SK-N-SH (cell line): ENCODE data around the gene C14orf180. TPM values are rescaled to one million over a fixed set of nuclear protein-coding genes. Genes with fewer than 3 reads are reported as not detected.

Source experiments
- CTCF ChIA-PET: fragments of 300-600, 350-600 bp; formaldehyde crosslinking; extraction: SDS; loops from one replicate; lab custom pipeline; 2021; lab: Yijun Ruan, JAX
- POLR2A ChIA-PET: fragments of 350-600 bp; sonication (Branson Sonifier 250); formaldehyde crosslinking; extraction: SDS; loops from one replicate; lab custom pipeline; 2020; ENCODE audit warnings: antibody characterized with exemption, inconsistent platforms; lab: Yijun Ruan, JAX
- DNase-seq: peaks from one replicate; pipeline ENCODE4 v3.0.0; 2012
- H2AFZ ChIP-seq: fragments of 200-600 bp; sonication (generic); 2 replicates; pipeline ENCODE4 v1.8.1; 2016; ENCODE audit warnings: antibody characterized with exemption, mild to moderate bottlenecking, low read depth
- H3F3A ChIP-seq: fragments of 200-600 bp; sonication (generic); replicated peaks from 2 replicates; pipeline ENCODE3; 2016; ENCODE audit warnings: antibody characterized with exemption, mild to moderate bottlenecking; ENCODE audit not compliant: insufficient read depth
- H3K27ac ChIP-seq, 2 experiments: fragments of 200-500 bp in 1 of 2; fragments of 200-600 bp in 1 of 2; sonication (Bioruptor generic) in 1 of 2; sonication (generic), shearing (Covaris generic) in 1 of 2; 2 replicates each; pipeline versions ENCODE4 v1.5.1 to v1.6.1; 2014 to 2016; ENCODE audit warnings: low read depth in 2 of 2, inconsistent platforms in 1 of 2, low read length in 1 of 2, mild to moderate bottlenecking in 1 of 2, mixed read lengths in 1 of 2
- H3K27me3 ChIP-seq: fragments of 200-600 bp; sonication (generic), shearing (Covaris generic); 2 replicates; pipeline ENCODE4 v1.6.1; 2016; ENCODE audit warnings: mixed run types; ENCODE audit not compliant: insufficient read depth
- H3K36me3 ChIP-seq, 2 experiments: fragments of 200-500 bp in 1 of 2; fragments of 200-600 bp in 1 of 2; sonication (Bioruptor generic) in 1 of 2; sonication (generic) in 1 of 2; replicated peaks in 1 of 2; 2 replicates each; pipeline versions ENCODE3 to v1.5.1; 2014 to 2016; ENCODE audit warnings: low read length in 1 of 2, mild to moderate bottlenecking in 1 of 2; ENCODE audit not compliant: insufficient read depth in 2 of 2, control insufficient read depth in 1 of 2
- H3K4me1 ChIP-seq, 2 experiments: fragments of 200-500 bp in 1 of 2; fragments of 200-600 bp in 1 of 2; sonication (Bioruptor generic) in 1 of 2; sonication (generic), shearing (Covaris generic) in 1 of 2; 2 replicates each; pipeline versions ENCODE4 v1.5.1 to v1.6.1; 2014 to 2016; ENCODE audit warnings: low read depth in 1 of 2, low read length in 1 of 2, mixed run types in 1 of 2; ENCODE audit not compliant: insufficient read depth in 2 of 2, control insufficient read depth in 1 of 2
- H3K4me2 ChIP-seq: fragments of 200-600 bp; sonication (generic), shearing (Covaris generic); 2 replicates; pipeline ENCODE4 v1.6.1; 2017; ENCODE audit warnings: mixed run types
- H3K4me3 ChIP-seq, 2 experiments: fragments of 200-500 bp in 1 of 2; fragments of 200-600 bp in 1 of 2; sonication (Bioruptor generic) in 1 of 2; sonication (generic), shearing (Covaris generic) in 1 of 2; 2 replicates each; pipeline versions ENCODE4 v1.5.1 to v1.8.1; 2014 to 2016; ENCODE audit warnings: low read depth in 2 of 2, inconsistent platforms in 1 of 2, low read length in 1 of 2, mild to moderate bottlenecking in 1 of 2, mixed read lengths in 1 of 2, moderate library complexity in 1 of 2
- H3K79me2 ChIP-seq: fragments of 200-600 bp; sonication (generic); 2 replicates; pipeline ENCODE4 v1.8.1; 2017; ENCODE audit warnings: mild to moderate bottlenecking; ENCODE audit not compliant: insufficient read depth
- H3K9ac ChIP-seq: fragments of 200-600 bp; sonication (generic); 2 replicates; pipeline ENCODE4 v1.6.1; 2017; ENCODE audit warnings: mixed run types
- H3K9me2 ChIP-seq: fragments of 200-600 bp; sonication (generic); 2 replicates; pipeline ENCODE4 v1.6.1; 2017; ENCODE audit warnings: mixed run types
- H3K9me3 ChIP-seq: fragments of 200-600 bp; sonication (generic); 2 replicates; pipeline ENCODE4 v1.6.1; 2017; ENCODE audit warnings: mixed run types, mild to moderate bottlenecking, moderate library complexity
- H4K20me1 ChIP-seq: fragments of 200-600 bp; sonication (generic); 2 replicates; pipeline ENCODE4 v1.6.1; 2017; ENCODE audit warnings: mild to moderate bottlenecking, mixed run types; ENCODE audit not compliant: insufficient read depth
- EZH2phosphoT487 ChIP-seq: fragments of 200-600 bp; sonication (generic); IDR thresholded peaks from 2 replicates; pipeline ENCODE4 v1.6.1; 2017; ENCODE audit warnings: low read depth, mixed run types, mild to moderate bottlenecking, antibody characterized with exemption, moderate library complexity, borderline replicate concordance
- MEF2A ChIP-seq: IDR thresholded peaks from 2 replicates; pipeline ENCODE4 v1.4.0; 2012; ENCODE audit warnings: low read depth, borderline replicate concordance
- RFX5 ChIP-seq: IDR thresholded peaks from 2 replicates; pipeline ENCODE4 v1.6.1; 2012; ENCODE audit warnings: mild to moderate bottlenecking, improper control_type of control experiment, low read length
- RXRA ChIP-seq: IDR thresholded peaks from 2 replicates; pipeline ENCODE4 v1.4.0; 2012; ENCODE audit warnings: low read depth, mild to moderate bottlenecking, borderline replicate concordance
- SIN3A ChIP-seq: IDR thresholded peaks from 2 replicates; pipeline ENCODE4 v1.6.1; 2012; ENCODE audit warnings: low read depth, mild to moderate bottlenecking, low read length, moderate library complexity, borderline replicate concordance
- TEAD4 ChIP-seq: IDR thresholded peaks from 2 replicates; pipeline ENCODE4 v1.4.0; 2012; ENCODE audit warnings: mild to moderate bottlenecking, borderline replicate concordance; ENCODE audit not compliant: insufficient read depth
- USF1 ChIP-seq: IDR thresholded peaks from 2 replicates; pipeline ENCODE4 v1.4.0; 2012; ENCODE audit warnings: low read depth, borderline replicate concordance
- WGBS: methylation state at CpG from one replicate; pipeline ENCODE4 v1.1.6; 2017; ENCODE audit warnings: low lambda C conversion rate; 5-methylcytosine and 5-hydroxymethylcytosine counted together
- polyA plus RNA-seq, 3 experiments: library from polyadenylated mRNA; depleted of rRNA; stranded (reverse); fragments of >200 nt; gene quantifications; 2 replicates each; pipeline ENCODE4 v1.2.3, GENCODE V29; 2012
- TF ChIP-seq, protein P1 (sequence below): IDR thresholded peaks from 2 replicates; pipeline ENCODE4 v1.6.1; 2012; ENCODE audit warnings: mild to moderate bottlenecking, low read depth, low read length, moderate library complexity
- TF ChIP-seq, protein P2 (sequence below): fragments of 150-350 bp; IDR thresholded peaks from 2 replicates; pipeline ENCODE4 v1.6.1; 2016; ENCODE audit warnings: mild to moderate bottlenecking, low read depth, low read length
- TF ChIP-seq, protein P3 (sequence below): fragments of 200-600 bp; sonication (generic); IDR thresholded peaks from 2 replicates; pipeline ENCODE4 v1.6.1; 2017; ENCODE audit warnings: antibody characterized with exemption, mild to moderate bottlenecking, moderate library complexity

The C14orf180 gene
- polyA plus RNA-seq, 1 of the 3 experiments (the other 2 are of a cell fraction) = not detected

GRCh38 chr14:104547998-104548700, 31.4 kb upstream of the C14orf180 start:
- CTCF ChIA-PET = interaction anchor here (3.6 kb wide), 1 partner anchor 16 kb away, joined by 13 read pairs; no protein-coding TSS in a partner anchor
- no peaks in the 10 kb centered on the region for H3K9me2 ChIP-seq
- POLR2A ChIA-PET = no interaction called here
- H3K9ac ChIP-seq = no peak overlapping the region
- H3K4me3 ChIP-seq = no peak overlapping the region
- H4K20me1 ChIP-seq = no peaks in the 10 kb centered on the region
- H3K36me3 ChIP-seq = no peaks in the 10 kb centered on the region
- H3K4me2 ChIP-seq = no peak overlapping the region
- no peak overlapping the region for H2AFZ ChIP-seq
- H3F3A ChIP-seq = no peaks in the 10 kb centered on the region
- peaks cover 0 to 17% of the 10 kb centered on the region in 2 experiments; a peak in 1 of 4 replicates for H3K4me1 ChIP-seq
- 53% methylated on average over 12 of the region's 14 CpGs for WGBS
- no peak for TF ChIP-seq SIN3A
- TF ChIP-seq MEF2A = no peak
- no peak for TF ChIP-seq RXRA
- TF ChIP-seq TEAD4 = no peak
- TF ChIP-seq, protein P1, sequence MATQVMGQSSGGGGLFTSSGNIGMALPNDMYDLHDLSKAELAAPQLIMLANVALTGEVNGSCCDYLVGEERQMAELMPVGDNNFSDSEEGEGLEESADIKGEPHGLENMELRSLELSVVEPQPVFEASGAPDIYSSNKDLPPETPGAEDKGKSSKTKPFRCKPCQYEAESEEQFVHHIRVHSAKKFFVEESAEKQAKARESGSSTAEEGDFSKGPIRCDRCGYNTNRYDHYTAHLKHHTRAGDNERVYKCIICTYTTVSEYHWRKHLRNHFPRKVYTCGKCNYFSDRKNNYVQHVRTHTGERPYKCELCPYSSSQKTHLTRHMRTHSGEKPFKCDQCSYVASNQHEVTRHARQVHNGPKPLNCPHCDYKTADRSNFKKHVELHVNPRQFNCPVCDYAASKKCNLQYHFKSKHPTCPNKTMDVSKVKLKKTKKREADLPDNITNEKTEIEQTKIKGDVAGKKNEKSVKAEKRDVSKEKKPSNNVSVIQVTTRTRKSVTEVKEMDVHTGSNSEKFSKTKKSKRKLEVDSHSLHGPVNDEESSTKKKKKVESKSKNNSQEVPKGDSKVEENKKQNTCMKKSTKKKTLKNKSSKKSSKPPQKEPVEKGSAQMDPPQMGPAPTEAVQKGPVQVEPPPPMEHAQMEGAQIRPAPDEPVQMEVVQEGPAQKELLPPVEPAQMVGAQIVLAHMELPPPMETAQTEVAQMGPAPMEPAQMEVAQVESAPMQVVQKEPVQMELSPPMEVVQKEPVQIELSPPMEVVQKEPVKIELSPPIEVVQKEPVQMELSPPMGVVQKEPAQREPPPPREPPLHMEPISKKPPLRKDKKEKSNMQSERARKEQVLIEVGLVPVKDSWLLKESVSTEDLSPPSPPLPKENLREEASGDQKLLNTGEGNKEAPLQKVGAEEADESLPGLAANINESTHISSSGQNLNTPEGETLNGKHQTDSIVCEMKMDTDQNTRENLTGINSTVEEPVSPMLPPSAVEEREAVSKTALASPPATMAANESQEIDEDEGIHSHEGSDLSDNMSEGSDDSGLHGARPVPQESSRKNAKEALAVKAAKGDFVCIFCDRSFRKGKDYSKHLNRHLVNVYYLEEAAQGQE = no peak
- TF ChIP-seq, protein P2, sequence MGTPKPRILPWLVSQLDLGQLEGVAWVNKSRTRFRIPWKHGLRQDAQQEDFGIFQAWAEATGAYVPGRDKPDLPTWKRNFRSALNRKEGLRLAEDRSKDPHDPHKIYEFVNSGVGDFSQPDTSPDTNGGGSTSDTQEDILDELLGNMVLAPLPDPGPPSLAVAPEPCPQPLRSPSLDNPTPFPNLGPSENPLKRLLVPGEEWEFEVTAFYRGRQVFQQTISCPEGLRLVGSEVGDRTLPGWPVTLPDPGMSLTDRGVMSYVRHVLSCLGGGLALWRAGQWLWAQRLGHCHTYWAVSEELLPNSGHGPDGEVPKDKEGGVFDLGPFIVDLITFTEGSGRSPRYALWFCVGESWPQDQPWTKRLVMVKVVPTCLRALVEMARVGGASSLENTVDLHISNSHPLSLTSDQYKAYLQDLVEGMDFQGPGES = no peak
- TF ChIP-seq EZH2phosphoT487 = no peak
- TF ChIP-seq, protein P3, sequence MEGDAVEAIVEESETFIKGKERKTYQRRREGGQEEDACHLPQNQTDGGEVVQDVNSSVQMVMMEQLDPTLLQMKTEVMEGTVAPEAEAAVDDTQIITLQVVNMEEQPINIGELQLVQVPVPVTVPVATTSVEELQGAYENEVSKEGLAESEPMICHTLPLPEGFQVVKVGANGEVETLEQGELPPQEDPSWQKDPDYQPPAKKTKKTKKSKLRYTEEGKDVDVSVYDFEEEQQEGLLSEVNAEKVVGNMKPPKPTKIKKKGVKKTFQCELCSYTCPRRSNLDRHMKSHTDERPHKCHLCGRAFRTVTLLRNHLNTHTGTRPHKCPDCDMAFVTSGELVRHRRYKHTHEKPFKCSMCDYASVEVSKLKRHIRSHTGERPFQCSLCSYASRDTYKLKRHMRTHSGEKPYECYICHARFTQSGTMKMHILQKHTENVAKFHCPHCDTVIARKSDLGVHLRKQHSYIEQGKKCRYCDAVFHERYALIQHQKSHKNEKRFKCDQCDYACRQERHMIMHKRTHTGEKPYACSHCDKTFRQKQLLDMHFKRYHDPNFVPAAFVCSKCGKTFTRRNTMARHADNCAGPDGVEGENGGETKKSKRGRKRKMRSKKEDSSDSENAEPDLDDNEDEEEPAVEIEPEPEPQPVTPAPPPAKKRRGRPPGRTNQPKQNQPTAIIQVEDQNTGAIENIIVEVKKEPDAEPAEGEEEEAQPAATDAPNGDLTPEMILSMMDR = no peak
- TF ChIP-seq RFX5 = no peak
- no peak for TF ChIP-seq USF1
- DNase-seq = no peak
- H3K79me2 ChIP-seq = no peaks in the 10 kb centered on the region
- H3K9me3 ChIP-seq = no peaks in the 10 kb centered on the region
- H3K27ac ChIP-seq = no peak overlapping the region
- no peaks in the 10 kb centered on the region for H3K27me3 ChIP-seq
